Fibroblast of skin of back (primary cell): ENCODE results near the gene PDGFRB.
A peak's percentile ranks its signal among the peaks of the same experiment; 100 is the strongest.

Experiments
- DNase-seq: peaks from one replicate; pipeline ENCODE4 v3.0.0-alpha.2; 2013

Gene PDGFRB

DNA sequence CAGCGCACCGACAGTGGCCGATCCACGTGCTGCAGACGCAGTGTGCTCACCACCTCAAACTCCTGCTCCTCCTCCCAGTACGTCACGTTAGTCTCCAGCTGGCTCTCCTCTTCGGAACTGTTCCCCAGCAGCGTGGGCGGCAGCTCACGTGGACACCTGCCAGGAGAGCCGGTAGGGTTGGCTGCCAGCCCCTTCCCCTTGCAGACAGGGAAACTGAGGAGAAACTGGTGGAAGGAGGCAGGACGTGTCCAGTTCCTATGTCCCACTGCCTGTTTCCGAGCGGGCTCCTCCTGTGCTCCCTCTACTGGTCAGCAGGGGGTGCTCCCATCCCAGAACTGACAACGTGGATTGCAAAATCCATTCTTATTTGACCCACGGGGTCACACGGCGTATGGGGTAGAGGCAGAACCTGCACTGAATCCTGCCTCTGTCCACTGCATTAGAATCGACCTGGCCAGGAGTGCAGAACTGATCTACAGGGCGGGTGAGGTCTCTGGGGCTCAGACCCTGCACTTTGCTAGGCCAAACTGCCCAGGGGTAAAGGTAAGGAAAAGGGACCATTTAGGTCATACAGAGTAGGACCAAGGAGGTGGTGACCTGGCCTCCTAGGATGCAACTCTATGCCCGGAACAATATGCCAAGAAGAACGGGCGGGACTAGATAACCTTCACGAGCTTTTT lies 25.7 kb downstream of the PDGFRB start:
- DNase-seq: peak; percentile 59

DNA sequence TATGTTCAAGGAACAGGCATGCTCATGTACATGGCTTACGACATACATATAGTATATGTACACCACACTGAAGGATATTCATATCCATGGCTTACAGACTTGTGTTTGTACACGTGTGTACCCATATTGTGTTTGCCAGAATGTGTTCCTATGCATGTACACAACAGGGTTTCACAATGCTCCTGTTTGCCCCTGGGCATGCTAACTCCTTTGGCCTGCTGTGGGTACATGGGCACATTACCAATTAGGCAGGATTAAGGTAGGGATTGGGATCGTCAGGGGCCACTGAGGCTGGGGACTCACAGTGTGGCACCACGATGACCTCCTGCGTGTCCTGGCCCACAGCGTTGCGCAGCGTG lies 26.2 kb downstream of the PDGFRB start:
- no peak for DNase-seq

DNA sequence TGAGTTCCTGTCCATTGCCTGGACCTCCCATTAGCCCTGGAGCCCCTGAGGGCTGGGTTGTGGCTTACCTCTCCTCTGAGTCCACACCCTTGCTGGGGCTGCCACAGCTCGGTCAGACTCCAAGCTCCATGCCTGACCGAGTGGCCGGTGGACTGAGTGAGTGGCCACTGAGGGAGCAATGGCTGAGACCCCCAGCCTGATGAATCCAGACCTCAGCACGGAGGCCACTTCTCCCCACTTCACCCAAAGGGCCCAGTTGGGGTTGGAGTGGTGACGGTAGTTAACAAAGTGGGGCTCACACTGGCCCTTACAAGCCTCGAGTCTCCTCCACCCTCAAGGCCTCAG lies 28.8 kb downstream of the PDGFRB start:
- DNase-seq: no peak

DNA sequence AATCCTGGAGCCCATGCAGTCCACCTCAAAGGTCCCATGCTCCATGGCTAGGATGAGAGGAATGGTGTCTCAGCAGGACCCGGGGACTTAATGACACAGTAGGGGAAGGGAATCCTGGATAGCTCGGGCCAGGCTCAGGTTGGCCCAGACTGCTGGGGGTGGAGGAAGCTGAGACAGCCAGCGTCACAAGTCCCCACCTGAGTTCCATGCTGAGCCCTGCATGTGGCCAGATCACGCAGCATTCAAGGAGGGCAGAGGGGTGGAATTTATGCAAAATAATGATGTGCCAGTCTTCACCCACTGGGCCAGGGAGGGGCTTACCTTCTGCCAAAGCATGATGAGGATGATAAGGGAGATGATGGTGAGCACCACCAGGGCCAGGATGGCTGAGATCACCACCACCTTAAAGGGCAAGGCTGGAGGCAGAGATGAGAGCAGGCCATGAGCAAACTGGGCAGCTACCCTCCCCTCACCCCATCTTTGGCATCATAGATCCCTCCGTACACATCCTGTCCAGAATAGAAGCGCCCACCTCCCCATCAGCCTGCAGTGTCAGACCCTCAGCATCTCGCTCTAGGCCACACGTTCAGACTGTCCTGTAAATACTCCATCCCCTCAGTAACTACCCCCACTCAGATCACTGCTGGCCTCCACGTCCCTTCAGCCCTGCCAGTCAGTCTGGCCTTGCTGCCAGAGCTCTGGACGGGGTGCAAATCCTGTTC lies 29.3 kb downstream of the PDGFRB start:
- DNase-seq: no peak

DNA sequence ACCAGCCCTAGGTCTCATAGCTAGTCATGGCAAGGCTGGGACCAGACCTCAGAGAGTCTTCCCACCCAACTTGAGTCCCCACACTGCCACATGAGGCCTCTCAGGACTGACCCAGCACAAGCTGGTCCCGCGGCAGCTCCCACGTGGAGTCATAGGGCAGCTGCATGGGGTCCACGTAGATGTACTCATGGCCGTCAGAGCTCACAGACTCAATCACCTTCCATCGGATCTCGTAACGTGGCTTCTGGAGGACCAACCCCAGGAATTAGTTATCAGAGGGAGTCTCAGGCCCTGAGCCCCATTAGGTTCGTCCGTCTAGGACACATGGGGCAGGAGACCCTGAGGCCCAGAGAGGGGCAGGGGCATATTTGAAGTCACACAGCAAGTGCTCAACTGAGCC lies 30.3 kb downstream of the PDGFRB start:
- DNase-seq: no peak

DNA sequence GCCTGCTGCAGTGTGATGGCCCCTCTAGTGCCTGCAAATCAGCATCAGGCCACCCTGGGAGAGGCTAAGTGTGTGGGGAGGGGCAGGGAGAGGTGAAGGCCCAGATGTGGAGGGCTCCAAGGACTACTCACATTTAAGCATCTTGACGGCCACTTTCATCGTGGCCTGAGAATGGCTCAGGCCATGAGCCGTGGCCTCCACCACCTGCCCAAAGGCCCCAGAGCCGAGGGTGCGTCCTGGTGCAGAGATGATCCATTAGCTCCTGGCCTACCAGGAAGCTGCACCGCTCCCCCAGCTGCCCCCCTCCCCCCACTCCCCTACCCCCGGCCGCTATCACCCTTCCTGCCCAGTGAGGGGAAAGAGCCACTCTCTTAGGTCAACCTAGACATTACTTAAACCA lies 31.0 kb downstream of the PDGFRB start:
- DNase-seq: no peak

DNA sequence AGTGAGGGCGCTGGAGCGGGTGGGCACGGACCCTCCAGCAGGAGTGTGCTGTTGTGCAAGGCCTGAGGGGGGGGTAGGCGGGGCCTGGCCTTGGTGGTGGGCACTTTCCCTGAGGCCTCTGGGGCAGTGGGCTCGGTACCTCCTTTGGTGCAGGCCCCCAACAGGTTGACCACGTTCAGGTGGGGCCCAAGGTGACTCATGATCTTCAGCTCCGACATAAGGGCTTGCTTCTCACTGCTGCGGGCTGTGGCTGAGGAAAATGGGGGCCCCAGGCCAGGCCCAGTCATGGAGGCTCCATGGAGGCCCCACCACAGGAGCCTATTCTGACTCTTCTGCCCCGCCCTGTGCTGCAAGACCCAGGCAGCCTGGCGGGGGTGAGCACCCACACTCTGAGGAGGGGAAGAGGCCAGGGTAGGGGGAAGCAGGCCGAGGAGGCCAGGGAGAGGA lies 31.5 kb downstream of the PDGFRB start:
- no peak for DNase-seq

DNA sequence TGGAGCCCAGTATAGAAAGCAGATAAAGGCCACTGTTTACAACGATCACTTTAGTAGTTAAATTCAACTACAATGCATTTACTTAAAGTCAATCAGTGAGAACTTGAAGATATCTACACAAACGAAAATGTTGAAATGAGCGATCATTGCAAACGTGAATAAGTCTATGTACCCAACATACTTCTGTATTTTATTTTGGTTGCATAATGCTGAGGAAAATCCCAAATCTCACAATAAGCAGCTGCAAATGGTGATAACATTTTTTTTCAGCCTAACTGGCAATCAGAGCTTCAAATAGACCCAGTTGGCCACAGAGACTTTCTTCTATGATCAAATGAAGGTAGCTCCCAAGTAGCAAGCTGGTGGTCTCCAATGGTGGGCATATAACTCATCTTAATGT lies 32.1 kb downstream of the PDGFRB start:
- DNase-seq: no peak

DNA sequence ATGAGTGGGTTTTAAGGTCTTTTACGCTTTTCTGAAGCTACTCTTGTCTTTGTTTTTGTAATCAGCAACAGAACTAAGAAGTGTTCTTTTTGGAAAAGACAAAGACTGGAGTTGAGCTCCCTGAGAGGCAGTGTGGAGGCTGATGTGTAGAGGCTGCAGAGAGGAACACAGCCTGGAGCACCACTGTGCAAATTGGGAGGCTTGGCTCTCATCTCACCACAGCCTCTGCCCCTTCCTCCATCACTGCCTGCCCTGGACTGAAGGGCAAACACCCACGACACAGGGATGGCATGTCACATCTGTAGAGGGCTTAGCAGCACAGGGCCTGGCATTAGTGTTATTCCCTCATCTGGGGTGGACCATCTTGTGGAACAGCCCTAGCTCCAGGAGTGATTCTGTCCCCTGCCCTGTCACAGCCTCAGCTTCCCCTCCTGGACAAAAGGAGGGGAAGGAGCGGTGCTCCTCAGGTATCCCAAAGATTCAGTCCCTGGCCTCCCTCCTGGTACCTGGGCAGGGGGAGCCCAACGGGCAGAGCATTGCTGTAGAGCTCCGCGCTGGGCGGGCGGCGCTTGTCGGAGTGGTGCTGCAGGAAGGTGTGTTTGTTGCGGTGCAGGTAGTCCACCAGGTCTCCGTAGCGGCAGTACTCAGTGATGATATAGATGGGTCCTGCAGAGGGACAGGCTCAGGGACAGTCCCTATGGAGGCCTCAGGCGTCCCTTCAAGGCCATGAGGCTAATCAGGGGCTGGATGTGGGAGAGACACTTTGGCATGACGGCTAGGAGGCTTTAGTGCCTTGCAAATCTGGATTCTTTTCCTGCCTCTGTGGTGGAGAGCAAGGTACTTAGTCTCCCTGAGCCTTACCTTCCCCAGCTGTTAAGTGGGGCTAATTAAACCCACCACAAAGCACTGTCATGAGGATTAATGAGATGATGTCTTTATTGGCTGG lies 32.8 kb downstream of the PDGFRB start:
- DNase-seq: no peak

DNA sequence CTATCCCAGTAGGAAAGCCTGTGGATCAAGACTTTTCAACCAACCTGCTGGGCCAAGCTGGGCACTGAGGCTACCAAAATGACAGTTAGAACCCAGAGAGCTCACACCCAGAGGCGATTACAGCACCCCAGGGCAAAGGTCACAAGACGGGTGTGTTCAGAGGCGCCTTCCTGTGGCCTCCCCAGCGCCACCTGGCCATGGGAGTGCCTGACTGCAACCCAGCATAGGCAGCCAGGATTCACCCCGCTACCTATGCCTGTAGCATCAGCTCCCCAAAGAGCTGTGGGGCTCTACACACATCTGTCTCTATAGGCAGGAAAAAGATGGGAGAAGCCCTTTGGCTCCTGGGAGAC lies 33.5 kb downstream of the PDGFRB start:
- no peak for DNase-seq

DNA sequence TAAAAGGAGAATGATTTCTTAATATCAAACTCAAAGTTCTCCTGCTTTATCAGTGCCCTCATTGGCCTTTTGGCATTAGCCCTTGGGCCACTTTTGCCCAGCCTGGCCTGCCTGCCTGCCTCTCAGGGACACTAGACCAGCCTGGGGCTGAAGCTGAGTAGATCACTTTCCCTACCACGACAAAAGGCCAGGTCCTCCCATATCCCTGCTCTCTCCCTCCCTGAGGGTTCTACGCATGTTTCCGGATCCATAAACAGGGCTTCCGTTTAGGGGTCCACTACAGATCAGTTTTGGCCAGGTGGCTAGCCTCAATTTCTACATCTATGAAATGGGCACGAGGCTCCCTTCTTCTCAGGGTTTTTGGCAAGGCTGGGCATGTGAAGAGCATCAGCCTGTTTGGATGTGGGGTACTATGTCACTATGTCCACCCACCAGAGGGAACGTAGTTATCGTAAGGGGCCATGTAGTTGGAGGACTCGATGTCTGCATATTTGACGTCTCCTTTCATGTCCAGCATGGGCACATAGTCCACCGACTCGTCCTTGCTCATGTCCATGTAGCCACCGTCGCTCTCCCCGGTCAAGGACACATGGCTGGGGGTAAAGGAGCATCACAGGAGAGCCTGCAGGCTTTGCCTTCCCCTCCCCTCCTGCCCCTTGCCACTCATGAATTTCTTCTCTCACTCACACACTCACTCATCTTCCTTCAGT lies 34.0 kb downstream of the PDGFRB start:
- DNase-seq: no peak

DNA sequence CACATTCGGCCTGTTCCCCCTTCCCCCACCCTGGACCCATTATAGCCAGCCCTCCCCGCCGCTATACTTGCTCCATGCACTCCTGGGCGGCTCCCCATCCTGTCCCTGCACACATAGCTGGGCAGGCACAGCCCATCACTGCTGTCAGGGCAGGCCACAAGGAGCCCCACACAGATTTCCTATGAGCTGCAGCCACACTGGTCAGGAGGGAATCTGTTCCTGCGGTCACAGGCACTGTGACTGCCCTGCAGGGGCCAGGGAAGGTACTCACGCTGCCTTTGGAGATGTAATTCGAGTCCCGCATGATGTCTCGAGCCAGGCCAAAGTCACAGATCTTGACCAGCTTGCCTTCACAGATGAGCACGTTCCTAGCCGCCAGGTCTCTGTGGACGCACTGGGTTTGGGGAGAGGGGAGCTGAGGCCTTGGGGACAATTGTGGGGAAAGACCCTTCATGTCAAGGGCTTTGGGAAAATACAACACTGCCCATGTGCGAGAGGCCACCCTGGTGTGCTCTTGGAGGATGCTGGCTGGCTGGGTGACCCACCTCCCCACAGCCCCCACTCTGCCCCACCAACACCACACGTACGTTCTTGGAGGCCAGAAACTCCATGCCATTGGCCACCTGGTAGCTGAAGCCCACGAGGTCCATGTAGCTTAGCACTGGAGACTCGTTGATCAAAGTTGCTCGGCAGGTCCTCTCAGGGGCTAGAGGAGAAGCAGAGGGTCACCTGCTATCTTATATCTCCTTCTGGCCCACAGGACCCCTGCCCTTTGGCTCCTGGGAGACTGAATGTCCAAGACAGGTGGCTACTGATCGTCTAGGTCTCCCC lies 34.8 kb downstream of the PDGFRB start:
- no peak for DNase-seq

DNA sequence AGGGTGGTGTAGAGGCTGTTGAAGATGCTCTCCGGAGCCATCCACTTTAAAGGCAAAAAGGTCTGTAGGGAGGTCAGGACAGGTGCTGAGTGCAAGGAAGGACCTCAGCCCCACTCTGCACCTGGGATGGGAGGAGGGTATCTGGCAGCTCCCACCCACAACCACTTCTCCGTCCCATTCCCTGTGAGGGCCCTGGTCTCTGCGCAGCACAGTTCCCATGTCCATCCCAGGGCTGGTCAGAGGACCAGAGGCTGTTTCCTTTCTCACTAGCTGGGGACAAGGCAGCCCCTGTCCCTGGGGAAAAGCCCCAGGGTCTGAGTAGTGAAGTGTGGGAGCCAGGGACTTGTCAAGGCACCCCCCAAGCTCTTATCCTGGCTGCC lies 35.6 kb downstream of the PDGFRB start:
- no peak for DNase-seq

DNA sequence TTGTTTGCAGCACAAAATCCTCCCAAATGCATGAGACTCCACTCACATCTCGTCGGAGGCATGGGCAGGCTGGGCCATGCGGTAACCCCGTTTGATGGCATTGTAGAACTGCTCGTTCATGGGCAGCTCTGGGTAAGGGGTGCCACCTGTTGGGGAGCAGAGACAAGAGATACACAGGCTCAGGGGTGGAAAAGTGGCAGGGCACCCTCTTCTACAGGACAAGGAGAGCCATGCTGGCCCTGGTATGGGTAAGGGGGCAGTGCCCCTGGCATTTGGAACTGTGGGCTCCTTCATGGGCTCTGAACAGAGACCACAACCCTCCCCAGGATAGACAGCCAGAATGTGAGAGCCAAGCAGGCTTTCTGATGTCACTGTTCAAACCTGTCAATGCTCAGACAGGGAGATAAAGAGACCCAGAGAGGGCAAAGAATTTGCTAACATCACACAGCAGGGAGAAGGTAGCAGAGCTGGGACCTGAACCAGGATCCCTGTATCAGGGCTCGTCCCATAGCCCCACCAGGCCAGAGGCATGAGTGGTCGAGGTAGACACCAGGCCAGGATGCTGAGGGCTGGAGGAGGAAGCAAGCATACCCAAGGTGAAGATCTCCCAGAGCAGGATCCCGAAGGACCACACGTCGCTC lies 36.1 kb downstream of the PDGFRB start:
- no peak for DNase-seq

DNA sequence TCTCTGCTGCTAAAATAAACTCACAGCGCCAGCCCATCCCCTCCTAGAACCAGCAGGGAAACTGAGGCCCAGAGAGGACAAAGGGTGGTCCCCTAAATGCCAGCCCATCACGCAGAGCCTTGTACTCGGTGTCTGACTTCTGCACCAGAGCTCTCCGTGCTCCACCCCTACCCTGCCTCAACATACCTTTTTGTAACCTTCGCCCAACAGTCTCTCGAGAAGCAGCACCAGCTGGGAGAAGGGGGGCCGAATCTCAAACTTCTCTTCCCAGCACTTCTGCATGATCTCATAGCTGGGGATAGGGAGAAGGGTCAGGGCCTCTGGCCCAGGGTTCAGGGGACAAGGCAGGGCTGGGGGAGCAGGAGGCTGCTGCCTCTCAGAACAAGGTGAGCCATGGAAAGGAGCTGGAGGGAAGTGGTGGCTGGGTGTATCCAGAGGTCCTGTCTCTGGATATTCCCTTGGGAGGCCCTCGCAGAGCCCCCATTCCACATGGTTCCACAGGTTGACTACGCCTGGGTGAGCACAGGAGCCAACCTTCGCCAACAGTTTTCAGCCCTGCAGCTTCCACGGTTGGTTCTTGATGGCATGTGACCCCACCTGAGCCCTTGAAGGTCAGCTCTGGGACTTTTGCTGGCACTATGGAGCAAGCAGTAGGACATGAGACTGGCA lies 37.0 kb downstream of the PDGFRB start:
- DNase-seq: no peak

DNA sequence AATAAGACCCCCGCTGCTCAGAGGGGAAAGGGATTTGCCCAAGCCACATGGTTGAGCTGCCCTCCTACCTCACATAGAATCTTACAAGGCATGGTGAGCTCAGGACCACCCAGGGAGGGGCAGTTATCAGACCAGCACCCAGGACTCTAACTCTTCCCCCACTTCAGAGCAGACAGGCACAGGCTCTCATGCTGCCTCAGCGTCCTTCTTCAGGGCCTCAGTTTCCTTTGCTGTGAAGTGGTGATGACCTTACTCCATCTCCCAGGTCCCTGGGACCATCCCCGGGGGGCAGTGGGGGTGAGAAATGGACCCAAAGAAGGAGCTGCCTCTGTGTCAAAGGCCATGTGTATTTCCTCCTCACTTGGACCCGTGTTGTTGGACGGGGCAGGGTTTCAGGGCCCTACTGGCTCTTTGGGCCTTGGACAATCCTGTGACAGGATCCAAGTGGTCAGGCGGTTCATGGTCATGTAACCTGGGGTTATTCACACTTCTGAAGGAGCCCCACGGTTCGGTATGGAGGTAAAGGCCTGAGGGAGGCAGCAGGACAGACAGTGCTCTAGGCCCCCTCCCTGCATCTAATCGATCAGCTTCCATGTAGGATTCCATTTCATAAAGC lies 37.6 kb downstream of the PDGFRB start:
- DNase-seq: no peak

DNA sequence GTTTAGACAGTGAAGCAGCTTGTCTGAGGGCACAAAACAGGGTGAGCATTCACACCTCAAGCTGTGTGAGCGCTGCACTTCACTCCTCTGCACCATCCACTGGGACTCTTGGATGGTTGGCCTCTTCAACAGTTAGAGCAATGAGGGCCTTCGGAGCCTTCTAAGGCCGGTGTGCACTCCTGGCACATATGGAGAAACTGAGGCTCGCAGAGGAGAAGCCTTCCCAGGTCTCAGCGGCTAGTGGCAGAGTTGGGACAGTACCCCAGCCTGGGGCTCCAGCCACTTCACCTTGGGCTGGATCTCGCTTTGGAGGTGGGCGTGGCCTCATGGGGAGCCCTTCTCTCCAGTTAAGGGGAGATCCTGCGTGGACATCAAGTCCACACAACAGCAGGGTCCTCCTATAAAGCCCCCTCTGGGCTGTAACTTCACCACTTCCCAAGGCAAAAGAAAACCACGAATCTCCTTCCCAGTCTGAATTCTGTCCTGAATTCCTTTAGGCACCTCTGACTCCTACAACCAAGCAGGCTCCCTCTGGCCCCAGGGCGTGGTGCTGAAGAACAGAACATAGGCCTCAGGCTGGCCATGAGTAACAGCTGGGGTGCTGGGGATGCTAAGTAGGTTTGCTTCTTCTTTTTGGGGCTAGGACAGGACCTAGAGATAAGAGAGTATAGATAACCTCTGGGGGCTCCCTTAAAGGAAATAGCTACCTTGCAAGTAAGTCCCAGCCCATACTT lies 38.8 kb downstream of the PDGFRB start:
- DNase-seq: no peak

DNA sequence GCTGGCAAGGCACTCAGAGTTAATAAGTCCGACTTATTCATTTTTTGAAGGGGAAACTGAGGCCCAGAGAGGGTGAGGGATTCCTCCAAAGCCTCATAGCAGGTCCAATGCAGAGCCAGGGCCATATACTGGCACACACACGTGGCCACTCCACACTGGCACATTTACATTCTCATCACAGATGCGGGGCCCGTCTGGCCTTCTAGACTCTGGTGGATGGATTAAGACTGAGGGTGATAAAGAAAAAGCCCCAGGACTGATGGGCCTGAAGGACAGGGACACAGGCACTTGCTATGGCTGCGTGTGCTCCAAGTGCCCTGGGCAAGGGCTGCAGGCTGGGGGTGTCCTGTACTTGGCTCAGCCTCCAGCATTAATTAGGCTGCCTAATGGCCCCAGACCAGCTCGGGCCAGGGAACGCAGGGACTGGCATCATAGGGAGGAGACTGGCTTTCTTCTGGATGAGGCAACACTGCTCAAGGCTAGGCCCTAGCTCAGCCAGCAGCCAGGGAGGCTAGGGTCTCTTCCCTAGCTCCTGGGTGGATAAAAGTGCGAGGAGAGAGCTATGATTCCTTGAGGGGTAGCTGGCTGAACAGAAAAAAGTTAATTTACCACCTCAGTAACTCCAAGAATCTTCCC lies 40.8 kb downstream of the PDGFRB start:
- peak; percentile 2 for DNase-seq

DNA sequence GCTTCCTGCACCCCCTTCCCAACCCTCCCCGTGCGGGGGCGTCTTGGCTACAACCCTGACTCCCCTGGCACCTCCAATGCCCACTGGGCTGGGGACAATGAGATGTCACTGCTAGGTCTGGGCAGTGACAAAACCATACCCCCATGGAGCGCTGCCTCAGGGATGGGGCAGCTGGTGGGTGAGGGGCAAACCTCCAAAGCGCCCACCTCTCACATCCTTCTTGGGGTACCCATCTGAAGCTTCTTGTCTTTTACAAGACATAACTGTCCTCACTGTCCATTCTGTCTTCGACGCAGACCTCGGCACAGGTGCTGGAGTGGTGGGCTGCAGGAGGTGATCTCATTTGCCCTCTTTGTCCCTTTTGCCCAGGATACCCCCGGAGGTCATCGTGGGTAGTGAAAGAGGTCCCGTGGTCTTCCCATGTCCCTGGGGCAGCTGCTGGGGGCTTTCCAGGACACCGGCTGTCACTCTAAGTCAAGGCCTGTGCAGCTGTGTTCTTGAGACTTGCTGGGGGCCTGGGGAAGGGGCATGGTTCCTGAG lies 41.5 kb downstream of the PDGFRB start:
- peak; percentile 12 for DNase-seq
